ENCODE measurements around the gene DHRS4L2.
"Not testable (repeated sequence)": the region's sequence is repeated elsewhere in the genome, so short reads cannot be mapped to it uniquely, and the experiment has no call there.

Gene DHRS4L2

DNA sequence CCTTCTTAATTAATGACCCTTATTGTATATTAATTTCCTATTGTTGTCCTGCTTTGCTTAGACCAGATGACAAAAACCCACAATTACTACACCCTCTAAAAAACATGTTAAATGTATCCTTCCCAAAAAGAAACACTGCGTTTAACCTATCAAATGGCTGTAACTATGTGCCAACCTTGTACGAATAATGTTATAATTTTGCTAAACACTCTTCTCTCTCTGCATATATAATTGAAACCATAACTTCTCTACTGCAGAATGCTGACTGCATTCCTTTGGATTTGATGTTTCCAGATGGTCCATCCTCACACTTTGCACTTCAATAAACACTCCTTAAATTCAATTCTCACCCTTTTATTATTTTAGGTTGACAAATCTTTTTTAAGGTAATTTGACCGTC, 31.8 kb downstream of the DHRS4L2 start:
- not testable (repeated sequence) for DNase-seq

DNA sequence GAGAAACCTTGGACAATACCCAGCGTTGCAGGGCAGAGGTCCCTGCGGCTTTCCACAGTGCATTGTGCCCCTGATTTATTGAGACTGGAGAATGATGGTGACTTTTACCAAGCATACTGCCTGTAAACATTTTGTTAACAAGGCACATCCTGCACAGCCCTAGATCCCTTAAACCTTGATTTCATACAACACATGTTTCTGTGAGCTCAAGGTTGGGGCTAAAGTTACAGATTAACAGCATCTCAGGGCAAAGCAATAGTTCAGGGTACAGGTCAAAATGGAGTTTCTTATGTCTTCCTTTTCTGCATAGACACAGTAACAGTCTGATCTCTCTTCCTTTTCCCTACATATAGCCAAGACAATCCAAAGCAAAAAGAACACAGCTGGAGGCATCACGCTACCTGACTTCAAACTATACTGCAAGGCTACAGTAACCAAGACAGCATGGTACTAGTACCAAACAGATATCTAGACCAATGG, 36.2 kb downstream of the DHRS4L2 start:
- not testable (repeated sequence) for DNase-seq

DNA sequence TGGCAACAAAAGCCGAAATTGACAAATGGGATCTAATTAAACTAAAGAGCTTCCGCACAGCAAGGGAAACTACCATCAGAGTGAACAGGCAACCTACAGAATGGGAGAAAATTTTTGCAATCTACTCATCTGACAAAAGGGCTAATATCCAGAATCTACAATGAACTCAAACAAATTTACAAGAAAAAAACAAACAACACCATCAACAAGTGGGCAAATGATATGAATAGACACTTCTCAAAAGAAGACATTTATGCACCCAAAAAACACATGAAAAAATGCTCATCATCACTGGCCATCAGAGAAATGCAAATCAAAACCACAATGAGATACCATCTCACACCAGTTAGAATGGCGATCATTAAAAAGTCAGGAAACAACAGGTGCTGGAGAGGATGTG, 41.0 kb downstream of the DHRS4L2 start:
- not testable (repeated sequence) for DNase-seq

DNA sequence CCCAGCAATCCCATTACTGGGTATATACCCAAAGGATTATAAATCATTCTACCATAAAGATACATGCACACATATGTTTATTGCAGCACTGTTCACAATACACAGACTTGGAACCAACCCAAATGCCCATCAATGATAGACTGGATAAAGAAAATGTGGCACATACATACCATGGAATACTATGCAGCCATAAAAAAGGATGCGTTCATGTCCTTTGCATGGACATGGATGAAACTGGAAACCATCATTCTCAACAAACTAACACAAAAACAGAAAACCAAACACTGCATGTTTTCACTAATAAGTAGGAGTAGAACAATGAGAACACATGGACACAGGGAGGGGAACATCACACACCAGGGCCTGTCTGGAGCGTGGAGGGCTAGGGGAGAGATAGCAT, 42.6 kb downstream of the DHRS4L2 start:
- not testable (repeated sequence) for DNase-seq

DNA sequence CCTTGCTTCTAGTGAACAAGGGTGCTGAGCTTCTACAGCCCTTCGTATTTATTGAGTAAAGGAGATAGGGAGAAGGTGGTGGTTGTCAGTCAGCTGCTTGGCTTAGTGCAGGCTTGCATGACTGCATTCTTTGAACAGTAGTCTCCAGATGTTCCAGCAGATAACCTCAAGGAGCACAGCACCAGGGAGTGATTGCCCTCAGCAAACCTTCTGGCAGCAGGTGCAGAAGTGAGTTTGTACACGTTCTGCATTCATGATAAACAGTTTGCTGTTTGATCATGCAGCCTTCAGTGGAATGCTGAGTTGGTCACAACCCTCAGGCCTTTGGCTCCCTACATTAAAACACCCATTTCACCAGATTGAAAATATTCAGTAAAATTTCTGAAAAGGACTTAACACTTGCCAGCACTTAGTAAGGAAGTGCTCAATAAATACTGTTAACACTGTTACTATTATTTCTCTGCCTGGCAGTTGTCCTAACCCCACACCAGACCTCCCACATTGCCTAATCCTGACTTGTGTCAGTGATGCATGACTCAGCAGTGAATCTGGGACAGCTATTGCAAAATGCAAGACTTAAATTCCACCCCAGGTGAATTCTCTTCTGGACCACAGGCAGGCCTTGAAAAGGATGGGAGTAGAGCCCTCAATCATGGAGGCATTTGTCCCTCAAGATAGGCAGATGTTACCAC, 44.1 kb downstream of the DHRS4L2 start:
- DNase-seq = no peak

DNA sequence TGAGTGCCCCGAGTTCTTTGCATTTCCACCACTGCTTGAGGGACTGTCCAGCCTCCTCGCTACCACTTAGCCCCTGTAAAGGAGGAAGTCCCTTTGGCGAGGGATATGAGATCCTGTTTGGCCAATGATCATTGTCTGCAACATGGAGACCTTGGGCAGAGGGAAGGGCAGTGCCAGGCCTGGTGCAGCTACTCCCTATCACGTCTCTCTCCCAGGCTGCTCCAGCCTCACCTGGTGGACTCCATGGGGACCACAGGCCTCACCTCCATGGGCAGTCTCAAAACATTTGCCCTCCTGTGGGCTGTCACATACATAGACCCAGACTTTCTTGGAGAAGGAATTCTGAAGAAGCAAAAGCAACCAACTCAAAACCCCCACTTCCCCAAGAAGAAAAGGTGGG, 47.0 kb downstream of the DHRS4L2 start:
- DNase-seq = not testable (repeated sequence)

DNA sequence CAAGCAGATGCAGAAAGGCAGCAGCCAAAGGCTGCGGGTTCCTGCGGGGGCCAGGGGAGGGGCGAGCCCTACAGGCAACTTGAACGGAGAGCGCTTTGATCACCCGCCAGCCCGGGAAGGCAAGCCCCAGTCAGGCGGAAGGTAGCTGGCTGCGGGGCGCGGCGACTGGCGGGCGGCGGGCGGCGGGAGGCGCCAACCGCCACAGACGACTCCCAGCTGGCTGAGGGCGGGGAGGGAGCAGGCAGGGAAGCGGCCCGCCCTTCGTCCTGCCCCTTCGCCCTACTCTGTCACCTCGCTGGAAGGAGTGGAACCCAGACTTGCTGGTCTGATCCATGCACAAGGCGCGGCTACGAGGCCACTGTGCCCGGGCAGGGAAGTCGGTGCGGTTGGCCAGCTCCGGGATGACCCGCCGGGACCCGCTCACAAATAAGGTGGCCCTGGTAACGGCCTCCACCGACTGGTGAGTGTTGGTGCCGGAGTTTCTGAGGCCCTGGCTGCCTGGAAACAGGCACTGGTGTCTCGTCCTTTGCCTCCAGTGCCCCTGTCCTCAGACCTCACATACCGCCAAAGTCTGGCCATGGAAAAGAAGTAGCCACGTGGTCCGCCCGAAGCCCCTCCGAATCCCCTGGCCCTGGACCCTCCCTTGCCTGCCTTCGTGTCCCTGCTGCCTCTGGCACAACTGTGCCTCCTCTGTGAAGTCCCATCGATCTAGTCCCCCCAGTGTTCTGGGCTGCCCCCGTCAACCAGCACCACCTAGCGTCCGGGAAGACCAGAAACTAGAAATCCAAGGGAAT, 47.6 kb downstream of the DHRS4L2 start:
- peak; percentile 72 for DNase-seq

DNA sequence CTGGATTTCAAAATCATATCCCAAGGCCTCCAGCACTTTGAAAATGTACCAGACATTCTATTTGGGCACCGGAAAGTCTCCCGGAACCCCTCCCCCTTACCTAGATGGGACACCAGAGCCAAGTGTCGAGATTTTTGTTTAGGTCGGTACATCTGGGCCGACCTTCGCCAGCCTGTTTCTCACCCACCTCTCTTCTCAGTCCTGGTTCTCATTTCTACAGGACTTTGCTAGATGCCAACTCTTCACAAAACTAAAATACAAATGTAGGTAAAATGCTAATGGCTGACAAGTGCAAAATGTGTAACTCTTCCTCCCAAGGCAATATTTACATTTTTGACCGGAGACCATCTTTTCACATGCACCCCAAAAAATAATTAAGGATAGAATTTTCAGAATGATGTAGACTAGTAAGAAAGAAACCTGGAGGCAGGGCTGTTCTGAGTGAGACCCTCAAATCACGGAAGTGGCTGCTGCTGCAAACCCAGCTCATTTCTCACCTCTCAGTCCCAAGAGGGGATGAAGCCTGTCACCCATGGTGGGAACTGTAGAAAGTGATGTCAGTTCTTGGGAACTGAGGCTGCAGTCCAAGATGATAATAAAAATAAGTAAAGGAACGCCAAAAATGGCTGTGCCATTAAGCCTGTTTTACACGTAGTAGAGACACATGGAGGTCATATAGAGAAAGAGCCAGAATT, 48.4 kb downstream of the DHRS4L2 start:
- not testable (repeated sequence) for DNase-seq

DNA sequence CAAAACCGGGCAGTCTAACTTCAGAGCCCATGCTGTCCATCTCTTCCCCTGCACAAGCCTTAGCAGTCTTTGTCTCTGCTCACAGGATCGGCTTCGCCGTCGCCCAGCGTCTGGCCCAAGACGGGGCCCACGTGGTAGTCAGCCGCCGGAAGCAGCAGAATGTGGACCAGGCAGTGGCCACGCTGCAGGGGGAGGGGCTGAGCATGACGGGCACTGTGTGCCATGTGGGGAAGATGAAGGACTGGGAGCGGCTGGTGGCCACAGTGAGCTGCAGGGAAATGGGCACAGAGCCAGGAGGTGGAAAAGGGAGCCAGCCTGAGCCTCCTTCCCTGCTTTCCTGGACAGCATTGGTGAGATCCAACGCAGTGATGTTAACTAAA, 48.9 kb downstream of the DHRS4L2 start:
- DNase-seq = no peak

DNA sequence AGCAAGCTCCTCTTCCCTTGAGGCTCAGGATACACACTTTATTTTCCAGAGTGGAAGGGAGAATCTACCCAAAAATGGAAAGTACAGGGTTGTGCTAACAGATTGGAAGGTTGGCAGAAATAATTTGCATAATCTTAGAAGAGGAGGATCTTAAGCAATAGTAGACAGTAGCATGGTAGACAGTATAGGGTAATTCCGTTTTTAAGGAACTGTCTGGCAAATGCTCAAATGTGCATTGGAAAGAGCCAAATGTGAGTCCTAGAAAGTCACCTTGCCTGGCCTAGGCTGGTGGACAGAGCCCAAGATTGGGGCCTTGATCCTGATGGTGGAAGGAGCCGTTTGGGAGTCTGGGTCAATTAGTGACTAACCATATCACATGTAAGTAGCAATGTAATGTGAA, 50.0 kb downstream of the DHRS4L2 start:
- no peak for DNase-seq

DNA sequence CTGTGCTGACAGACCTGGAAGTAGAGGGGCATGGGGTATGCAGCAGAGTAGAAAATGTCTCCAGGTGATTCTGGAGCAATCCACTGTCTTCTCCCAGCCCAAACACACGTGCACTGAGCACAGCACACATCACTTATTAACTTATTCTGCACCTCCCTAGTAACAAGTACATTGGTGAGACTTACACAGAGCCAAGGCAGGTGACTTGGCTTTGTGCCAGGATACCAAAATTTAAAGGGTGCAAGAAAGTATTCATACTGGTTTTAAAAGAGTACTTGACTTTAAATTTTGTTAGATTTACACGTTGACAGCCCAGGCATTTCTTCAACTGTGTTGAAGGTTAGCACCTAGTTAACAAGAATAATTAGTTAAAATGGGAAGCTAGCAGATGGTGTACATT, 52.0 kb downstream of the DHRS4L2 start:
- DNase-seq = no peak

DNA sequence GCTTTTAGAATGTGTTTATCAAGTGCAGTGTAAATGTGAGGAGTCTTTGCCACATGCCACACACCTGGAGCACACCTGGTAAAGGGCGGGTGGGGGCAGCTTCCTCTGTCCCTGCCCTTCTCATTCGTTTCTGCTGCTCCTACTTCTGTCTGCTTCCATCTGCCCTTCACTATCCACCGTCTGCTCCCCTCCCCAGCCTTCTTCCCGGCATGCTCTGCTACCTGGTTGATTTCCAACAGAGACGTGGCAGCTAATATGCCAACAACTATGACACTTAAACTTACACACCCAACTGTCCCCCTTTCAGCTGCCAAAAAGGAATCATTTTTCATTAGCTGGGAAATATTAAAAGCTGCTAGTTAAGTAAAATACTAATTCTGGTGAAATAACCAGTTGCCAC, 54.0 kb downstream of the DHRS4L2 start:
- no peak for DNase-seq

DNA sequence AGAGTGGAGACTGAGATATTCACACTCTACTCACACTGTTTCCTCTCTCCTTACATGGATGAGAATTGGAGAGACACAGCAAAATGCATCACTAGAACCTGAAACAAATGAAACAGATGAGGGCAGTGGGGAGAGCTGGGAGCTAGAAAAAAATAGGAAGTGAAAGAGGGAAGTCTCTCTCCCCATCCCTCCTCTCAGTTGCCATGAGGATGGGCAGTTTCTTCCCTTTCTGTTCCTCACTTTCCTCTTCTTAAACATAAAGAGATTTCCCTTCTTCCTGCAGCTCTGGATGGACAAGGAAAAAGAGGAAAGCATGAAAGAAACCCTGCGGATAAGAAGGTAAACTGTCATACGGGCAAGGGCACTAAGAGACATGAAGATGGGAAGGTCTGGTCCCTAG, 60.3 kb downstream of the DHRS4L2 start:
- DNase-seq = not testable (repeated sequence)

DNA sequence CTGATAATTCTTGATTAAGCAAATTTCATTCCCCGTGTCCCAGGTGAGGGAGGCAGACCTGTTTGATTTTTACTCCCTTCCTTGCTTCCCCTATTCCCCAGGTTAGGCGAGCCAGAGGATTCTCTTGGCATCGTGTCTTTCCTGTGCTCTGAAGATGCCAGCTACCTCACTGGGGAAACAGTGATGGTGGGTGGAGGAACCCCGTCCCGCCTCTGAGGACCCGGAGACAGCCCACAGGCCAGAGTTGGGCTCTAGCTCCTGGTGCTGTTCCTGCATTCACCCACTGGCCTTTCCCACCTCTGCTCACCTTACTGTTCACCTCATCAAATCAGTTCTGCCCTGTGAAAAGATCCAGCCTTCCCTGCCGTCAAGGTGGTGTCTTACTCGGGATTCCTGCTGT, 62.0 kb downstream of the DHRS4L2 start:
- not testable (repeated sequence) for DNase-seq

DNA sequence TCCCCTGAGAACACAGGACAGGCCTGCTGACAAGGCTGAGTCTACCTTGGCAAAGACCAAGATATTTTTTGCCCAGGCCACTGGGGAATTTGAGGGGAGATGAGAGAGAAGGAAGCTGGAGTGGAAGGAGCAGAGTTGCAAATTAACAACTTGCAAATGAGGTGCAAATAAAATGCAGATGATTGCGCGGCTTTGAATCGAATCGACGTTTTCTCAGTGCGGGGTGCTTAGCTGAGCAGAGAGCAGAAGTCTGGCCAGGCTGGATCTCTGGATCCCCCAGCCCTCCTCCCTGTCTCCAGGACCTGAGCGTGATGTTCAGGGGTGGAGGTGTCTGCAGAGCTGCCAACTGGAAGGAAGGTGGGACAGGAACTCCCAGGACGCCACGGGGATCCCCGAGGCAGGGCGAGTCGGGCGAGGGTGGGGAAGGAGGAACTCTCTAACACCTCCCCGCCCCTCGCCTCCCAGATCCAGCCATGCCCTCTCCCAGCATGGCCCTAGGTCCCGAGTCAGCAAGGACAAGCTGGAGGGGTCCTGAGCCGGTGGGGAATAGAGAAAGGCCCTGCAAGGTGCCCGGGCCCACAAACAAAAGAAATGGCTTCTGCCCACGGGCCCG, 62.6 kb downstream of the DHRS4L2 start:
- peak; percentile 7 for DNase-seq

DNA sequence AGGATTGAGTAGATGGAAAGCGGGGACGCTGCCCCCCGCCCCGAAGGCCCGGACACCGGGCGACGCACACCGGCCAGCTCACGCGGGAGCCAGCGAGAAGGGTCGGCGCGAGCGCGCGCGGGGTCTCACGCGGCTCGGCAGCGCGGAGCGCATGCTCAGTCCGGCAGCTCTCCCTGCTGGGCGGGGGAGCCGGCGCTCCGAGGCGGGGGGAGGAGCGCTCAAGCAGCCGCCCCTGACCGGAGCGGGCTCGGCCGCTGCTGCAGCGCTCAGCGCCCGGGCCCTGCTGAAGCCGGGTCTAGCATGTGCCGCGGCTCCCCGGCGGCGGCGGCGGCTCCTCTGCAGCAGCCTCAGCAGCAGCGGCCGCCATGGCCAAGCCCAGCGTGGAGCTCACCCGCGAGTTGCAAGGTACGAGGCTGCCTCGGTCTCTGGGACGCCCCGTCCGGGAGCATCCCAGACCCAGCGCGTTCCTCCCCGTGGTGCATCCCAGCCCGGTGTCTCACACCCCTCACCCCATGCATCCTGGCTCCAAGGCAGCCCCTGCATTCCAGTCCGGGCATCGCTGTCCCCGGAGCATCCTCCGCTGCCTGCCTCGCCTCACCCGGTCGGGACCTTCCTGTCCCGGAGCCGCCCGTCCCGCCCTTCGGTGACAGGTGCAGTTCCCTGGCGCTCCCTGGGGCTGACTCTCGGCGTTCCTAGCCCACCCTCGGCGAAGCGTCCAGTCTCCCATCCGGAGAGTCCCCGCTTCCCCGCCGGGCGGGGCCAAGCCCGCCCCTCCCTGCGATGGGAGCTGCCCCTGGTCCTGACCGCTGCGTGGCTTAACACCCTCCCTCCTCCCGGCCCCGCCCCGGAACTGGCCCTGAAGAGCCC, 63.3 kb downstream of the DHRS4L2 start, which contains the start of gene CARMIL3:
Gene CARMIL3, plus strand, starts transcription at position 221 of the 867 bp plus-strand sequence. Its CDS starts 145 bp downstream, at position 366.
- peak; percentile 64 for DNase-seq

DNA sequence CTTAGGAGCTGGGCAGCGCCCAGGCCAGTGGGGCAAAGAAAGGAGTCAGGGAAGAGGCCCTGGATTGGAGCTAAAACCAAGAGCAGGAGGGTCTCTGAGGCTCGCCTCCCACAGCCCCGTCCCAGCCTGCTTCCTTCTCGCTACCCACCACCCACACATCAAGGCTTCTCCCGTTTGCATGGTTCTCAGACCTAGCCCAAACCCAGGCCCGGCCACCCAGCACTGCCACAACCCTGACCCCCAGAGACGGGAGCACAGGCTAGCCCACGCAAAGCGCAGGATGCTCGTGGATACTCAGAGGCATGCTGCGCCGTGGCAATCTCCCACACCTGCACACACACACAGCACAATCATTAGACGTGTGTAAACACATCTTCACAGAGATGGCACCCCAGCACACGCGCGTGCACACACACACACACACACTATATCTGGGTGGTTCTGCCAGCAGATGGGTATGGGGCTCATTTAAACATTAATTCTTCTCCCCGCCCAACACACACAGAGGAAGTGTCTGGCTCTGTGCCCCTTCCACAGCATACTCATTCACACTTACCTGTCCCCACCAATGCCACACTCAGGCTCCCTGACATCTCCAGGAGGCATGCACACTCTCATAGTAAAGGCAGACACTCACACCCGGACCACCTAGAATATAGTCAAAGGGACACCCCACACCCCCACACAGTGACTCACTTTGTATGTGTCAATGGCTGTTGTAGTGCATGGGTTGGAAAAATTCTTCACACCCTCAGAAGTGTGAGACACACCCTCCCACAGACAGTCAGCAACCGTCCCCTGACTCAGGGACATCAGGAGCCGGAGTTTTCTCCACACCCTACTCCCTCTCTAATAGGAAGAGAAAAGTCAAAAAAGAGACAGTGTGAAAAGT, 64.2 kb downstream of the DHRS4L2 start:
- peak; percentile 40 for DNase-seq

DNA sequence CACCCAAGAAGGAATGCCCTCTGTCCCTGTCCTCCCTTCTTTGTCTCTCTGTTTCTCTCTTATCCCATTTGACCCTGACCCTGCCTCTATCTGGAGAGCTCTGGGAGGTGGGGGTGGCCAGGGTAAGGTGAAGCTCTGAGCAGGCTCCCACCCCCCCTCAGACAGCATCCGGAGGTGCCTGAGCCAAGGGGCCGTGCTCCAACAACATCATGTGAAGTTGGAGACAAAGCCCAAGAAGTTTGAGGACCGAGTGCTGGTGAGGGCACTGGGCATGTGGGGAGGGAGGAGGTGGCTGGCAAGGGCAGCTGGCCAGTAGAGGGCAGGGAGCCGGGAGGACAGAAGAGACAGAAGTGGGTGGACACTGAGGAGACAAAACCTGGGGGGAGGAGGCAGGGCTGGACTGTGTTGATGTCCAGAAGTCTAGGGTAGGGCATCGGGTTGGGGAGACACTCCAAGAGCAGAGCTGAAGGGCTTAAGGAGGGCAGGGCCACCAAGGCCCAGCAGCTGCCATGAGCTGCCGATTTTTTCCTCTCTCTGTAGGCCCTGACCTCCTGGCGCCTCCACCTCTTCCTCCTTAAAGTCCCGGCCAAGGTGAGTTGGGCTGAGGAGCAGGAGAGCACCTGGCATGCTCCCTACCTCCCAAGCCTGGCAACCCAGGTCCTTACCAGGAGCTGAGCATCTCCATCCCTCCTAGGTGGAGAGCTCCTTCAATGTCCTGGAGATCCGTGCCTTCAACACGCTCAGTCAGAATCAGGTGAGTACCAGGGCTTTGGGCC, 65.0 kb downstream of the DHRS4L2 start:
- no peak for DNase-seq

DNA sequence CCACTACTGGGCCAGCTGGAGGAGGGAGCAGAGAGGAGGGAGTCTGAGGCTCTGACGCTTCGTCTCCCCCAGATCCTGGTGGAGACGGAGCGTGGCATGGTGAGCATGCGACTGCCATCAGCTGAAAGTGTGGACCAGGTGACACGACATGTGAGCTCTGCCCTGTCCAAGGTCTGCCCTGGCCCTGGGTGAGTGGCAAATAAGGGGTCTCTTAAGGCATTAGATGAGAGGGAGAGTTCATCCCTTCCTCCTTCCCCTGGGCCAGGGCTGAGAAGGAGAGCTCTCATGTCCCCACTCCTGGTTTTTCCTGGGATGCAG, 65.6 kb downstream of the DHRS4L2 start:
- no peak for DNase-seq

DNA sequence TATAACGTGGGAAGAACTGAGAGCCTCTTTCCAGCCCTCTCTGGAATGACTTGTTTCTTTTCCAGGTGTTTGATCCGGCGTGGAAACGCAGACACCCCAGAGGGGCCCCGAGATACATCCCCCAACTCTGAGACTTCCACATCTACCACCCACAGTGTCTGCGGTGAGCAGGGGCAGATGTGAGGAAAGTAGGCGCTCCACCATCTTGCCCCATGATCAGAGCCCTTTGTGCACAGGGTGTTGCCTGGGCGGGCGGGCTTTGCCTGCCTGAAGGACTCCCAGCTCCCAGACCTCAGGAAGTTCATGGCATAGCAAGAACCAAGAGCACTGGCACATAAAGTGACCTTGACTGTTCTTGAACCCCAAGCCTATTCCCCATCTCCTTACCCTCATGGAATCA, 65.9 kb downstream of the DHRS4L2 start:
- DNase-seq = no peak

All from CD4-positive, alpha-beta T cell treated with Interleukin-10 for 1 hour (primary cell).